Measurements from ENCODE around the gene PFDN1. TPM values are rescaled to one million over a fixed set of nuclear protein-coding genes. Genes with fewer than 3 reads are reported as not detected.

Gene PFDN1
- total and polyA plus RNA-seq, 9 of the 15 experiments (the other 6 are each of a cell fraction or from before 2014, with no cell fraction given) = 45.5 to 215 (median 78.0) TPM

GRCh38 chr5:140221697-140222223 is 81.1 kb downstream of the PFDN1 start (continued):
- TF ChIP-seq GTF3C2 (IDR thresholded peaks at IDR 0.05; ENCODE audit: borderline replicate concordance, extremely low read depth, insufficient read length) = no peak
- no peak for TF ChIP-seq DIDO1 (tag; IDR thresholded peaks at IDR 0.05; ENCODE audit: low read depth)
- peak; percentile 67 for TF ChIP-seq ZNF316 (IDR thresholded peaks at IDR 0.05)
- TF ChIP-seq CAMTA2 (CRISPR knock-in tag; conservative IDR thresholded peaks at IDR 0.05) = no peak
- no peak for TF ChIP-seq CREBBP (IDR thresholded peaks at IDR 0.05; ENCODE audit: low read depth, low read length)
- no peak for TF ChIP-seq SFPQ (IDR thresholded peaks at IDR 0.05; ENCODE audit: low read depth, low read length)
- TF ChIP-seq ATF2 (CRISPR knock-in tag; IDR thresholded peaks at IDR 0.05) = no peak
- no peak; the same call in 1 of the 2 replicates for TF ChIP-seq JUN (IDR thresholded peaks at IDR 0.05; ENCODE audit: borderline replicate concordance, low read depth, low read length)
- TF ChIP-seq JUN (CRISPR knock-in tag; IDR thresholded peaks at IDR 0.05; ENCODE audit: borderline replicate concordance) = peak; percentile 58; the same call in 1 of the 2 replicates
- peak; percentile 89 for TF ChIP-seq ZBTB33 (CRISPR knock-in tag; IDR thresholded peaks at IDR 0.05)
- TF ChIP-seq EHMT2 (IDR thresholded peaks at IDR 0.05) = peak; percentile 85
- no peak for TF ChIP-seq FOXK2 (conservative IDR thresholded peaks at IDR 0.05 in 1 of 2, IDR thresholded peaks at IDR 0.05 in 1 of 2; ENCODE audit: low read depth in 2 of 2)
- peak; percentile 54 for TF ChIP-seq HNRNPLL (IDR thresholded peaks at IDR 0.05; ENCODE audit: low read depth, low read length, poor library complexity, severe bottlenecking)
- TF ChIP-seq FOXJ3 (CRISPR knock-in tag; IDR thresholded peaks at IDR 0.05) = no peak
- TF ChIP-seq COPS2 (conservative IDR thresholded peaks at IDR 0.05) = no peak
- no peak for TF ChIP-seq CREB1 (IDR thresholded peaks at IDR 0.05)
- TF ChIP-seq CREB1 (CRISPR knock-in tag; IDR thresholded peaks at IDR 0.05) = no peak
- TF ChIP-seq DMBX1 (CRISPR knock-in tag; IDR thresholded peaks at IDR 0.05; ENCODE audit: borderline replicate concordance) = peak; percentile 51; the same call in 1 of the 2 replicates
- no peak for TF ChIP-seq RBM15 (IDR thresholded peaks at IDR 0.05; ENCODE audit: insufficient read depth, low read length)

All from K562 (cell line).